Measurements from ENCODE around the gene RPLP1. TPM values are rescaled to one million over a fixed set of nuclear protein-coding genes. Genes with fewer than 3 reads are reported as not detected.
A peak's percentile ranks its signal among the peaks of the same experiment; 100 is the strongest.

The RPLP1 gene
- total RNA-seq = 1,000 to 10,000 TPM; 1,548 to 1,738 TPM

DNA sequence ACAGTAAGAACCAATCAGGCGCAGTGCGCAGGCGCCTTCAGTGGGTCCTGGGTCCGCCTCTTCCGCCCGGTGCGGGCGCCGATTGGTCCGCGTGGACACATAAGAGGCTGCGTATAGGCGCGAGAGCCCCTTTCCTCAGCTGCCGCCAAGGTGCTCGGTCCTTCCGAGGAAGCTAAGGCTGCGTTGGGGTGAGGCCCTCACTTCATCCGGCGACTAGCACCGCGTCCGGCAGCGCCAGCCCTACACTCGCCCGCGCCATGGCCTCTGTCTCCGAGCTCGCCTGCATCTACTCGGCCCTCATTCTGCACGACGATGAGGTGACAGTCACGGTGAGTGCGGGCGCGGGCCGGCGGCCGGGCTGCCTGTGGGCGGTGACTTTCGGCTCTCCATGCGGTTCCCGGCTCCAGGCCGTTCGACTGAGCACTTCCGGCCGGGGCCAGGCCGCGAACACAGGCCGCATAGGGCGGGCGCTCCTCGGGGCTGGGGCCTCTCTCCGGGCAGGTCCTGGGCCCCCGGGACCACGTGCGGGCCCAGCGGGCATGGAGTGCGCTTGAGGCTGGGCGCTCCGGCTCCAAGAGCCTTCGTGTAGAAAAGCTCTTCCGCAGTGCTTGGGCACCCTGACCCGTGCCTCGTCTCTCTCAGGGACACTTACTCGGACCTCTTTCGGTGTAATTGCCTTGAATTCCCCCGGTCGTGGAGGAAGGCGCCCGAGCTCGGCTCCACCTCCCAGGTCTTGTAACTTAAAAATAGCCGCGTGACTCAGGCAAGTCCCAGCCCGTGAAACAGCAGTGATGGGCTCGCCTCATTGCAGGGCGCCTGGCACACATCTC lies at the start of gene RPLP1:
TSS of gene RPLP1 (plus strand) at position 127 of the 830 bp plus-strand sequence. CDS start at position 258, 131 bp downstream.
- CTCF ChIA-PET = interaction anchor here (0.6 to 4.6 kb wide), 9 partner anchors 10 to 1308 kb away, joined by 3 to 48 read pairs (median 5); partner anchors contain the start of genes KIF23 and TLE3
- H3K9me3 Mint-ChIP-seq = no peaks in the 10 kb centered on the region

GRCh38 chr15:69403594-69403993 lies 49.0 kb upstream of the RPLP1 start:
- Mint-ChIP-seq H3K4me3 (no peak overlapping the region), H3K9me3 (no peaks in the 10 kb centered on the region), H3K36me3 (ENCODE audit: low read depth) (no peaks in the 10 kb centered on the region), H3K27ac (no peak overlapping the region), H3K4me1 (peaks cover 3% of the 10 kb centered on the region), H3K27me3 (peaks cover 27% of the 10 kb centered on the region)
- no peak for DNase-seq
- CTCF ChIA-PET = interaction anchor here (0.8 kb wide), 1 partner anchor 59 kb away, joined by 3 read pairs; no protein-coding TSS in a partner anchor
- POLR2A ChIA-PET = no interaction called here

More for the DNA sequence above, at the start of gene RPLP1:
- Mint-ChIP-seq H3K27me3 (no peaks in the 10 kb centered on the region), H3K27ac (peak within 1 kb of the TSS; percentile 99), H3K36me3 (ENCODE audit: low read depth) (peaks cover 49% of the 10 kb centered on the region), H3K4me3 (peak within 1 kb of the TSS; percentile 94), H3K4me1 (peaks cover 39% of the 10 kb centered on the region)
- peak; percentile 96 for DNase-seq
- POLR2A ChIA-PET = interaction anchor here (1.8 to 3.3 kb wide), 2 partner anchors 10 to 15 kb away, joined by 4 to 29 read pairs; no protein-coding TSS in a partner anchor

DNA sequence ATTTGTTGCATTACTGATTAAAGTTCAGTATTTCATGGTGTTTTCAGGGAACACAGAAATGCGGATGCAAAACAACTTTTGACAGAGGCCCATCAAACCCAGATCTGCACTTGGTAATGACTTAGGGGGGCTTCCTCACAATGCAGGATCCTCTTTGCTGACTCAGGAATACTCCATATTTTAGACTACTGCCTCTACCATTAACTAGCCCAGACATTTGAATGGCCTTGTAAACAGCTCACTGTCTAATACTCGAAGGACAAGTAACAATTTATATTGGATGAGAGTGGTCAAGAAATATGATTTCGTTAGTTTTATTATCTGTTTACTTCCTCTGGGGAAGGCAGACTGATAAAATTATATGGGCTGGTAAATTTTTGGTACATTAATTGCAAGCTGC lies 47.5 kb upstream of the RPLP1 start:
- H3K36me3 Mint-ChIP-seq (ENCODE audit: low read depth) = no peaks in the 10 kb centered on the region
- H3K27ac Mint-ChIP-seq = no peak overlapping the region
- no peaks in the 10 kb centered on the region for H3K9me3 Mint-ChIP-seq
- CTCF ChIA-PET = interaction anchor here (1.5 kb wide), 1 partner anchor 10 kb away, joined by 4 read pairs; no protein-coding TSS in a partner anchor
- POLR2A ChIA-PET = no interaction called here
- DNase-seq = no peak
- H3K4me1 Mint-ChIP-seq = no peaks in the 10 kb centered on the region
- peaks cover 31% of the 10 kb centered on the region for H3K27me3 Mint-ChIP-seq
- no peak overlapping the region for H3K4me3 Mint-ChIP-seq

- Mint-ChIP-seq H3K9me3 (no peaks in the 10 kb centered on the region), H3K36me3 (ENCODE audit: low read depth) (no peaks in the 10 kb centered on the region), H3K4me3 (no peak overlapping the region), H3K27ac (no peak overlapping the region), H3K27me3 (peaks cover 31% of the 10 kb centered on the region), H3K4me1 (peaks cover under 1% of the 10 kb centered on the region)
- CTCF ChIA-PET = no interaction called here
- POLR2A ChIA-PET = no interaction called here
- no peak for DNase-seq
These were observed 44.8 kb upstream of the RPLP1 start for GRCh38 chr15:69407719-69408400.

- peaks cover 26% of the 10 kb centered on the region for H3K27me3 Mint-ChIP-seq
- no peak overlapping the region for H3K4me3 Mint-ChIP-seq
- peaks cover 7% of the 10 kb centered on the region for H3K4me1 Mint-ChIP-seq
- no peak overlapping the region for H3K27ac Mint-ChIP-seq
- ChIA-PET CTCF (no interaction called here), POLR2A (no interaction called here)
- H3K36me3 Mint-ChIP-seq (ENCODE audit: low read depth) = no peaks in the 10 kb centered on the region
- no peaks in the 10 kb centered on the region for H3K9me3 Mint-ChIP-seq
- no peak for DNase-seq
These were observed 43.8 kb upstream of the RPLP1 start for GRCh38 chr15:69408841-69409240.

DNA sequence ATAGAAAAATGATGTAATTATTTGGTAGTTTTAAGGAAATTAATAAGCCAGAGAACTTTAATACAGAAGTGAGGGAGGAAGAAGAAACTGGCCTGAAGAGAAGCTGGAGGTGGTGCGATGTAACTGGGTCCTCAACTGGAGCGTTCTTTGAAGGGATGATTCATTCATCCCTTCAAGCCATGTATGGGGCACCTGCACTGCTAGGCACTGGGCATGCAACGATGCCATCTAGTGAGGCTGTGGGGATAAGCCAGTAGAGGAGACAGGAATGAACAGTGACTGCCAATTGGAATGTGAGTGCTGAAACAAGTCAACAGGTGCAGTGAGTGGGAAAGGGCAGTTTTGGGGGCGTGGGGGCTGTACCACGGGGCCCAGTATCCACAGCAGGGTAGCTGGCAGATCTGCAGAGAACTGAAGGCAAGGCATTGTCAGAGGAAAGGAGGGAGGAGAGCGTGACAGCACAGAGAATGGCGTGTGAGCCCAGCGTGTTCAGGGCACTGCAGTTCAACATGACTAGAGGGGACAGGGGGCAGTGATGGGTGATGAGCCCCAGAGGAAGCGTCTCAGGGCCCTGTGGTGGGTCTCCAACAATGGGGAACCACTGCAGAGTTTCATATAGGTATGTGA lies 42.3 kb upstream of the RPLP1 start:
- no peaks in the 10 kb centered on the region for H3K9me3 Mint-ChIP-seq
- H3K36me3 Mint-ChIP-seq (ENCODE audit: low read depth) = peaks cover 5% of the 10 kb centered on the region
- ChIA-PET CTCF (no interaction called here), POLR2A (no interaction called here)
- H3K4me1 Mint-ChIP-seq = peaks cover 16% of the 10 kb centered on the region
- peaks cover 16% of the 10 kb centered on the region for H3K27me3 Mint-ChIP-seq
- no peak overlapping the region for H3K27ac Mint-ChIP-seq
- DNase-seq = peak; percentile 18
- no peak overlapping the region for H3K4me3 Mint-ChIP-seq

GRCh38 chr15:69412274-69412673 lies 40.3 kb upstream of the RPLP1 start:
- Mint-ChIP-seq H3K4me3 (no peak overlapping the region), H3K36me3 (ENCODE audit: low read depth) (peaks cover 11% of the 10 kb centered on the region), H3K9me3 (no peaks in the 10 kb centered on the region), H3K27ac (no peak overlapping the region), H3K27me3 (peaks cover 12% of the 10 kb centered on the region), H3K4me1 (peaks cover 30% of the 10 kb centered on the region)
- no peak for DNase-seq
- ChIA-PET CTCF (interaction anchor here (1.1 kb wide), 1 partner anchor 17 kb away, joined by 3 read pairs; no protein-coding TSS in a partner anchor), POLR2A (no interaction called here)

GRCh38 chr15:69412701-69413100 lies 39.9 kb upstream of the RPLP1 start:
- ChIA-PET POLR2A (no interaction called here), CTCF (no interaction called here)
- DNase-seq = no peak
- H3K27me3 Mint-ChIP-seq = peaks cover 10% of the 10 kb centered on the region
- no peak overlapping the region for H3K4me3 Mint-ChIP-seq
- peaks cover 34% of the 10 kb centered on the region for H3K4me1 Mint-ChIP-seq
- no peak overlapping the region for H3K27ac Mint-ChIP-seq
- H3K9me3 Mint-ChIP-seq = no peaks in the 10 kb centered on the region
- H3K36me3 Mint-ChIP-seq (ENCODE audit: low read depth) = peaks cover 15% of the 10 kb centered on the region

DNA sequence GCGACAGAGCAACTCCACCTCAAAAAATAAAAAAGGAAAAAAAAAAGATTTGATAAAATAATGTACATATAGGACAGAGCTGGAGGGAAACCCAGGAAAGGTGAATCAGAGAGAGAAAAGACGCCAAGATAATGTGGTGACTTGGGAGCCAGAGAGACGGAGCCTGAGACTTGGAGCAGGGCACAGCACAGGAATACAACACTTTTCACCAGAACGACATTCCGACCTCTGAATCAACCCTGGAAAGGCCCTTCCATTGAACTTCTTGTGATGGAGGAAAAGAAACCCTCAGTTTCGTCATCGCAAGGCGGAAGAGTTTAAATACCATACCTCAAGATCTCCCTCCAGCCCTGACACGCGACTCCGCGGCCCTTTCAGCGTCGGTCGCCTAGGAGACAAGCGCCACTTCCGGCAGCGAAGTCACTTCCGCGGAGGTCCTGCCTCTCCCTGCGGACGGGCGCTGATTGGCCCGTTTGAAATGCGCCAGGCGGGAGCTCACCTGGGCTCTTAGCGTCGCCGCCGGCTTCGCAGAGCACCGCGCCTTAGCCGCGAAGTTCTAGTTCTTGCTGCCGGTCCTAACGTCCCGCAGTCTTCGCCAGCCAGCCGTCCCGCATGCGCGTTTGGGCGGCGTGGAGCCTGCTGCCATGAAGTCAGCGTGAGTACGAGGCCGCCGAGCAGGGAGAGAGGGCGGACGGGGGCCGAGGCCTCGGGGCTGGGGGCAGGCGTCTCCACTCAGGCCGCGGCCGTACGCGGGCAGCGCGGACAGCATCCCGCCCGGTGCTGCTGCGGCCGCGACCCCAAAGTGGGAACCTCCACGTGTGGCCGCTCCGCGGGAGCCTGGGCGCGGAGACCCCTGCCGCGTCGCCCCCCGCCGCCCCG lies 38.6 kb upstream of the RPLP1 start, which contains the start of gene KIF23:
TSS of gene KIF23 (plus strand) at position 528 of the 879 bp plus-strand sequence. CDS start at position 645, 117 bp downstream.
- peaks cover 4% of the 10 kb centered on the region for H3K27me3 Mint-ChIP-seq
- H3K9me3 Mint-ChIP-seq = no peaks in the 10 kb centered on the region
- DNase-seq = peak; percentile 96
- H3K36me3 Mint-ChIP-seq (ENCODE audit: low read depth) = peaks cover 27% of the 10 kb centered on the region
- POLR2A ChIA-PET = no interaction called here
- peaks cover 41% of the 10 kb centered on the region for H3K4me1 Mint-ChIP-seq
- CTCF ChIA-PET = interaction anchor here (1.0 to 1.7 kb wide), 4 partner anchors 19 to 49 kb away, joined by 3 to 6 read pairs (median 4); partner anchors contain the start of gene RPLP1
- H3K4me3 Mint-ChIP-seq = peak within 1 kb of the TSS; percentile 88
- peak within 1 kb of the TSS; percentile 92 for H3K27ac Mint-ChIP-seq

DNA sequence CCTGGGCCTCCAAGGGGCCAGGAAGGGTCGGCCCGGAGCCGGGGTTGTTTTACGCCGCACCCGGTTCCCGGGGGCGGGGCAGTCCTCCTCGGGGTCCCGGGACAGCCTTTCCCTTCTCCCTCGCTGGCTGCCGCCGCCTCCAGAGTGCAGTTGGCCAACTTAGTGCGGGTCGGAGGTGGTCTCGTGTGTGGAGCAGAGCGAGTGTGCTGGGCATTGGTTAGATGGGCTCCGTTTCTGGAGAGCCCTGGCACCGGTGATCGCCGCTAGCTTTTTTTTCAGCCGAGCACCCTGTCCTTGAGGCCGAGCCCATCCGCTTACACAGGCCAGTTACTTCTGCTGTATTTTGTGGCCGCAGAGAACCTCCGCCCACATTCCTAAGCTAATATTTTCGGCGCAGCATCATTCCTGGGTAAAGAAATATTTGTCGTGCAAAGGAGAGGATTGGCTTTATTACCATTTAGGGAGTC lies 37.9 kb upstream of the RPLP1 start:
- peaks cover under 1% of the 10 kb centered on the region for H3K27me3 Mint-ChIP-seq
- H3K27ac Mint-ChIP-seq = peak overlapping the region; percentile 80
- H3K4me1 Mint-ChIP-seq = peaks cover 45% of the 10 kb centered on the region
- no peaks in the 10 kb centered on the region for H3K9me3 Mint-ChIP-seq
- H3K36me3 Mint-ChIP-seq (ENCODE audit: low read depth) = peaks cover 34% of the 10 kb centered on the region
- H3K4me3 Mint-ChIP-seq = peak overlapping the region; percentile 88
- ChIA-PET POLR2A (no interaction called here), CTCF (interaction anchor here (1.2 to 1.7 kb wide), 3 partner anchors 20 to 48 kb away, joined by 3 to 6 read pairs (median 5); no protein-coding TSS in a partner anchor)
- peak; percentile 22 for DNase-seq

GRCh38 chr15:69415381-69415780 lies 37.2 kb upstream of the RPLP1 start:
- POLR2A ChIA-PET = no interaction called here
- H3K27me3 Mint-ChIP-seq = no peaks in the 10 kb centered on the region
- peaks cover 36% of the 10 kb centered on the region for H3K36me3 Mint-ChIP-seq (ENCODE audit: low read depth)
- H3K4me1 Mint-ChIP-seq = peaks cover 45% of the 10 kb centered on the region
- H3K27ac Mint-ChIP-seq = peak overlapping the region; percentile 55
- DNase-seq = no peak
- CTCF ChIA-PET = interaction anchor here (0.8 to 1.2 kb wide), 2 partner anchors 28 to 48 kb away, joined by 3 read pairs; no protein-coding TSS in a partner anchor
- no peaks in the 10 kb centered on the region for H3K9me3 Mint-ChIP-seq
- peak overlapping the region; percentile 88 for H3K4me3 Mint-ChIP-seq

- H3K36me3 Mint-ChIP-seq (ENCODE audit: low read depth) = peaks cover 50% of the 10 kb centered on the region
- ChIA-PET CTCF (interaction anchor here (1.2 kb wide), 1 partner anchor 23 kb away, joined by 3 read pairs; no protein-coding TSS in a partner anchor), POLR2A (no interaction called here)
- H3K4me3 Mint-ChIP-seq = no peak overlapping the region
- H3K4me1 Mint-ChIP-seq = peaks cover 47% of the 10 kb centered on the region
- DNase-seq = no peak
- no peak overlapping the region for H3K27ac Mint-ChIP-seq
- no peaks in the 10 kb centered on the region for H3K27me3 Mint-ChIP-seq
- no peaks in the 10 kb centered on the region for H3K9me3 Mint-ChIP-seq
These were observed 35.0 kb upstream of the RPLP1 start for GRCh38 chr15:69417581-69417980.

Measured in activated CD4-positive, alpha-beta T cell treated with anti-CD3 and anti-CD28 coated beads, Interleukin-2, amount 10 ng/mL, durations not matched to agents 7 days and 5 days (primary cell).